Immature natural killer cell (primary cell): ENCODE data around the gene JAG1. TPM values are rescaled to one million over a fixed set of nuclear protein-coding genes. Genes with fewer than 3 reads are reported as not detected.

Experiments used
- DNase-seq, 3 donors: peaks; one replicate each; pipeline ENCODE4 v3.0.0; 2022; ENCODE audit warnings: mixed read lengths in 1 of 3
- H3K27ac Mint-ChIP-seq, 6 donors: one replicate each; pipeline ENCODE4 v1.8.0; 2020; ENCODE audit warnings: mixed read lengths in 6 of 6, mild to moderate bottlenecking in 5 of 6, inconsistent platforms in 4 of 6, moderate library complexity in 3 of 6
- H3K27me3 Mint-ChIP-seq, 3 donors: one replicate each; pipeline ENCODE4 v1.8.0; 2020 to 2021; ENCODE audit warnings: low read depth in 3 of 3, mild to moderate bottlenecking in 3 of 3, mixed read lengths in 3 of 3, moderate library complexity in 3 of 3, inconsistent platforms in 1 of 3
- H3K36me3 Mint-ChIP-seq, 3 donors: one replicate each; pipeline ENCODE4 v1.8.0; 2020; ENCODE audit warnings: mixed read lengths in 3 of 3, inconsistent platforms in 2 of 3, mild to moderate bottlenecking in 2 of 3
- H3K4me1 Mint-ChIP-seq, 2 donors: one replicate each; pipeline ENCODE4 v1.8.0; 2020; ENCODE audit warnings: inconsistent platforms in 2 of 2, mild to moderate bottlenecking in 2 of 2, mixed read lengths in 2 of 2, moderate library complexity in 1 of 2
- H3K4me3 Mint-ChIP-seq, 5 donors: one replicate each; pipeline ENCODE4 v1.8.0; 2020; ENCODE audit warnings: mild to moderate bottlenecking in 5 of 5, mixed read lengths in 5 of 5, inconsistent platforms in 3 of 5, moderate library complexity in 3 of 5
- H3K9me3 Mint-ChIP-seq, 6 donors: one replicate each; pipeline ENCODE4 v1.8.0; 2020; ENCODE audit warnings: mild to moderate bottlenecking in 6 of 6, mixed read lengths in 6 of 6, inconsistent platforms in 4 of 6, moderate library complexity in 3 of 6
- polyA plus RNA-seq, 3 donors: library from polyadenylated mRNA; unstranded; fragments of 300-500 nt; fragmentation: Illumina TruSeq; gene quantifications; one replicate each; pipeline ENCODE4 v1.2.3, GENCODE V29; 2021

JAG1 gene
- polyA plus RNA-seq, 3 donors from 2014 or later, result 0.45 to 1.3 TPM; not detected in 1

GRCh38 chr20:10649797-10650160 is 24.0 kb downstream of the JAG1 start:
- H3K27ac Mint-ChIP-seq, result no peak overlapping the region
- H3K9me3 Mint-ChIP-seq, result no peaks in the 10 kb centered on the region
- H3K36me3 Mint-ChIP-seq, result peaks cover 0 to 11% (median 0%) of the 10 kb centered on the region in 3 donors
- H3K4me1 Mint-ChIP-seq, result peaks cover under 1% of the 10 kb centered on the region in 2 donors
- no peak for DNase-seq
- H3K4me3 Mint-ChIP-seq, result no peak overlapping the region
- H3K27me3 Mint-ChIP-seq, result peaks cover 0 to 6% (median 0%) of the 10 kb centered on the region in 3 donors

- Mint-ChIP-seq H3K9me3 (no peaks in the 10 kb centered on the region), H3K4me1 (peaks cover 6% of the 10 kb centered on the region in 2 donors), H3K36me3 (peaks cover 0 to 11% (median 0%) of the 10 kb centered on the region in 3 donors), H3K27me3 (peaks cover 0 to 6% (median 0%) of the 10 kb centered on the region in 3 donors), H3K27ac (no peak overlapping the region), H3K4me3 (no peak overlapping the region)
- DNase-seq, result no peak
Observed at GRCh38 chr20:10649080-10649796, 24.6 kb downstream of the JAG1 start.

GRCh38 chr20:10648651-10649050 is 25.1 kb downstream of the JAG1 start:
- DNase-seq, result no peak
- Mint-ChIP-seq H3K4me1 (peaks cover 9 to 12% of the 10 kb centered on the region in 2 donors), H3K4me3 (no peak overlapping the region), H3K27ac (no peak overlapping the region), H3K9me3 (no peaks in the 10 kb centered on the region), H3K27me3 (peaks cover 0 to 6% (median 0%) of the 10 kb centered on the region in 3 donors), H3K36me3 (peaks cover 0 to 11% (median 0%) of the 10 kb centered on the region in 3 donors)

GRCh38 chr20:10647909-10648308 is 25.9 kb downstream of the JAG1 start:
- Mint-ChIP-seq H3K27me3 (peaks cover 0 to 6% (median 0%) of the 10 kb centered on the region in 3 donors), H3K27ac (no peak overlapping the region), H3K4me1 (peaks cover 9 to 18% of the 10 kb centered on the region in 2 donors), H3K36me3 (peaks cover 0 to 18% (median 0%) of the 10 kb centered on the region in 3 donors), H3K9me3 (no peaks in the 10 kb centered on the region), H3K4me3 (no peak overlapping the region)
- DNase-seq, result no peak

- Mint-ChIP-seq H3K27ac (no peak overlapping the region), H3K36me3 (peaks cover 0 to 22% (median 0%) of the 10 kb centered on the region in 3 donors), H3K9me3 (no peaks in the 10 kb centered on the region), H3K27me3 (peaks cover 0 to 6% (median 0%) of the 10 kb centered on the region in 3 donors), H3K4me1 (peaks cover 9 to 18% of the 10 kb centered on the region in 2 donors), H3K4me3 (no peak overlapping the region)
- peak in 2 of 3 donors; percentile 9 to 11 for DNase-seq
Observed at GRCh38 chr20:10647471-10647870, 26.3 kb downstream of the JAG1 start.

- Mint-ChIP-seq H3K9me3 (no peaks in the 10 kb centered on the region), H3K4me3 (no peak overlapping the region), H3K27ac (no peak overlapping the region), H3K36me3 (peaks cover 0 to 26% (median 0%) of the 10 kb centered on the region in 3 donors), H3K27me3 (peaks cover 0 to 3% (median 0%) of the 10 kb centered on the region in 3 donors), H3K4me1 (peaks cover 9 to 18% of the 10 kb centered on the region in 2 donors)
- no peak for DNase-seq
Observed at GRCh38 chr20:10646886-10647420, 26.8 kb downstream of the JAG1 start.

GRCh38 chr20:10646006-10646405 is 27.8 kb downstream of the JAG1 start:
- no peaks in the 10 kb centered on the region for H3K9me3 Mint-ChIP-seq
- no peak for DNase-seq
- peaks cover 0 to 3% (median 0%) of the 10 kb centered on the region in 3 donors for H3K27me3 Mint-ChIP-seq
- H3K27ac Mint-ChIP-seq, result no peak overlapping the region
- no peak overlapping the region for H3K4me3 Mint-ChIP-seq
- peaks cover 0 to 28% (median 0%) of the 10 kb centered on the region in 3 donors for H3K36me3 Mint-ChIP-seq
- H3K4me1 Mint-ChIP-seq, result peaks cover 9 to 18% of the 10 kb centered on the region in 2 donors

- H3K4me3 Mint-ChIP-seq, result no peak overlapping the region
- H3K27ac Mint-ChIP-seq, result no peak overlapping the region
Observed at GRCh38 chr20:10645205-10645570, 28.6 kb downstream of the JAG1 start.

GRCh38 chr20:10644458-10645204 is 29.2 kb downstream of the JAG1 start:
- H3K27ac Mint-ChIP-seq, result peak overlapping the region in 1 of 6 donors; percentile 12
- peak in 2 of 3 donors; percentile 4 to 7 for DNase-seq
- H3K9me3 Mint-ChIP-seq, result no peaks in the 10 kb centered on the region
- no peak overlapping the region for H3K4me3 Mint-ChIP-seq
- H3K36me3 Mint-ChIP-seq, result peaks cover 0 to 30% (median 1%) of the 10 kb centered on the region in 3 donors
- peaks cover 0 to 3% (median 0%) of the 10 kb centered on the region in 3 donors for H3K27me3 Mint-ChIP-seq
- peaks cover 9 to 18% of the 10 kb centered on the region in 2 donors for H3K4me1 Mint-ChIP-seq

More at GRCh38 chr20:10645205-10645570, 28.6 kb downstream of the JAG1 start:
- H3K36me3 Mint-ChIP-seq, result peaks cover 0 to 28% (median 0%) of the 10 kb centered on the region in 3 donors
- H3K9me3 Mint-ChIP-seq, result no peaks in the 10 kb centered on the region
- peaks cover 0 to 3% (median 0%) of the 10 kb centered on the region in 3 donors for H3K27me3 Mint-ChIP-seq
- no peak for DNase-seq
- peaks cover 9 to 18% of the 10 kb centered on the region in 2 donors for H3K4me1 Mint-ChIP-seq

- no peak for DNase-seq
- peak overlapping the region in 1 of 6 donors; percentile 79 for H3K27ac Mint-ChIP-seq
- peaks cover 0 to 29% (median 4%) of the 10 kb centered on the region in 3 donors for H3K36me3 Mint-ChIP-seq
- peaks cover 0 to 3% (median 0%) of the 10 kb centered on the region in 3 donors for H3K27me3 Mint-ChIP-seq
- no peaks in the 10 kb centered on the region for H3K9me3 Mint-ChIP-seq
- peaks cover 9 to 18% of the 10 kb centered on the region in 2 donors for H3K4me1 Mint-ChIP-seq
- no peak overlapping the region for H3K4me3 Mint-ChIP-seq
Observed at GRCh38 chr20:10643560-10643873, 30.3 kb downstream of the JAG1 start.

- peaks cover 0 to under 1% (median 0%) of the 10 kb centered on the region in 3 donors for H3K27me3 Mint-ChIP-seq
- DNase-seq, result no peak
- peaks cover 9 to 18% of the 10 kb centered on the region in 2 donors for H3K4me1 Mint-ChIP-seq
- no peak overlapping the region for H3K4me3 Mint-ChIP-seq
- peaks cover 0 to 32% (median 4%) of the 10 kb centered on the region in 3 donors for H3K36me3 Mint-ChIP-seq
- H3K27ac Mint-ChIP-seq, result peak overlapping the region in 1 of 6 donors; percentile 79
- H3K9me3 Mint-ChIP-seq, result no peaks in the 10 kb centered on the region
Observed at GRCh38 chr20:10642856-10643559, 30.8 kb downstream of the JAG1 start.

- peaks cover 9 to 18% of the 10 kb centered on the region in 2 donors for H3K4me1 Mint-ChIP-seq
- H3K36me3 Mint-ChIP-seq, result peaks cover 0 to 26% (median 4%) of the 10 kb centered on the region in 3 donors
- H3K4me3 Mint-ChIP-seq, result no peak overlapping the region
- H3K27me3 Mint-ChIP-seq, result no peaks in the 10 kb centered on the region
- no peak for DNase-seq
- no peaks in the 10 kb centered on the region for H3K9me3 Mint-ChIP-seq
- no peak overlapping the region for H3K27ac Mint-ChIP-seq
Observed at GRCh38 chr20:10641893-10642292, 31.9 kb downstream of the JAG1 start.

GRCh38 chr20:10641467-10641866 is 32.3 kb downstream of the JAG1 start:
- no peak overlapping the region for H3K27ac Mint-ChIP-seq
- no peak for DNase-seq
- no peaks in the 10 kb centered on the region for H3K27me3 Mint-ChIP-seq
- no peaks in the 10 kb centered on the region for H3K9me3 Mint-ChIP-seq
- H3K4me1 Mint-ChIP-seq, result peaks cover 9 to 18% of the 10 kb centered on the region in 2 donors
- H3K4me3 Mint-ChIP-seq, result no peak overlapping the region
- peaks cover 0 to 26% (median 4%) of the 10 kb centered on the region in 3 donors for H3K36me3 Mint-ChIP-seq
